ENCODE results near the gene CNTNAP2.

The CNTNAP2 gene

DNA sequence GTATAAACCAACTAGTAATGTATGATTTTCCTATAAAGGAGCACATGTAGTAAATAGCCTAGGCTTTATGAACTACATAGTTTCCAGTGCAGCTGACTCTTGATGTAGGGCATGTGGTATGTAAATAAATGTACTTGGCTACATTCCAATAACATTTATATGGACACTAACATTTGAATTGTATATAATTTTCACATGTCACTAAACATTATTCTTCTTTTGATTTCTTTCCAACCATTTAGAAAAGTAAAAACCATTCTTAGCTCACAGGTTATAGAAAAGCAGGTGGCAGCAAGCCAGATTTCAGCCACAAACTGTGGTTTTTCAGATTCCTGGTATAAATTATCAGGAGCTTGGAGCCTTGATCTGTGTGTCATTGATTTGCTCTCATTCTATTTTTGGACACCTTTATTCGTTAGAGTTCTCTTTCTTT lies 1182.0 kb downstream of the CNTNAP2 start:
- TF ChIP-seq POLR2AphosphoS5 (IDR thresholded peaks at IDR 0.05; ENCODE audit: borderline replicate concordance, low read depth, low read length) (no peak), EZH2 (IDR thresholded peaks at IDR 0.05) (no peak)
- Histone ChIP-seq H3K4me3 (peak overlapping the region; percentile 26), H3K27ac (peak overlapping the region; percentile 61), H3K9ac (ENCODE audit: insufficient read length) (no peak overlapping the region), H3K36me3 (ENCODE audit: insufficient read depth, low read length) (no peaks in the 10 kb centered on the region), H3K9me3 (ENCODE audit: low read depth, low read length) (no peaks in the 10 kb centered on the region)
- peak; percentile 64 for DNase-seq (ENCODE audit: low read depth, low spot score)

DNA sequence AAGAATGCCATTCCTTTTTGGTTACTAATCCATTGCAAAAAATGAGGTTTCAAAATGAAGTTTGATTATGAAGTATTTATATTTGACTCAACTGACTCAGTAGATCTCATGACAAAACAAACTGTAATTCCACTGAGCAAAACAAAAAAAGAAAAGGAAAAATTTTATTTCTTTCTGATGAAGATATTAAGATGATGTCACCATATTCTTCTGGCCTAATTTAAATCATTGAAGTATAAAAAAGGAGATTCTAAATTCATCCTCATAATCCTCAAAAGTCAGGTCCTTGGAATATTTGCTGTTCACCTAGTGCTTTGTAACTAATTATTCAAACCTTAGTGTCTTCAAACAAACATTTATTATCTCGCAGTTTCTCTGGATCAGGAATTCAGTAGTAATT lies 1183.7 kb downstream of the CNTNAP2 start:
- no peak overlapping the region for H3K27ac ChIP-seq
- H3K36me3 ChIP-seq (ENCODE audit: insufficient read depth, low read length): no peaks in the 10 kb centered on the region
- DNase-seq (ENCODE audit: low read depth, low spot score): no peak
- H3K9me3 ChIP-seq (ENCODE audit: low read depth, low read length): no peaks in the 10 kb centered on the region
- H3K4me3 ChIP-seq: no peak overlapping the region
- no peak overlapping the region for H3K9ac ChIP-seq (ENCODE audit: insufficient read length)
- TF ChIP-seq POLR2AphosphoS5 (IDR thresholded peaks at IDR 0.05; ENCODE audit: borderline replicate concordance, low read depth, low read length): no peak
- TF ChIP-seq FOXP2 (optimal IDR thresholded peaks at IDR 0.05; ENCODE audit: control extremely low read depth, extremely low read length, insufficient read depth): no peak
- no peak for TF ChIP-seq EZH2 (IDR thresholded peaks at IDR 0.05)

DNA sequence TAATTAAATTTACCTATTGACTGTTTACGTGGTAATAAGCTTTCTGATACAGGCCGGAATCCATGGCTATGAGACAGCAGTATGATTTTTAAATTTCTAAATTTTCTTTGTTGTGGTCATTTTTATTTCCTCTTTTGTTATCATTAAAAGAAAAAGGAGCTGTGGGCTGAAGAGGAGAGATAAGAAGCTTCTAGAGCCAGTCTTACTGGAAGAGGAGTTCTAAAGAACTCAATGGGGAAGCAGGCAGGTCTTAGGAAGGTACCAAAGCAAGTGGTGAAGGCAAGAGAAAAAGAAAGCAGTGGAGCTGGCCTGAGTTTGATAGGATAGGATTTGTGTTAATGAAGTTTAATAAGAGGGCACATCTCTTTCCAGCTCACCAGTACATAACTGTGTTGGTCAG lies 1187.8 kb downstream of the CNTNAP2 start:
- H3K27ac ChIP-seq: no peak overlapping the region
- H3K9me3 ChIP-seq (ENCODE audit: low read depth, low read length): no peaks in the 10 kb centered on the region
- no peak overlapping the region for H3K4me3 ChIP-seq
- no peak for TF ChIP-seq FOXP2 (optimal IDR thresholded peaks at IDR 0.05; ENCODE audit: control extremely low read depth, extremely low read length, insufficient read depth)
- no peak for TF ChIP-seq EZH2 (IDR thresholded peaks at IDR 0.05)
- no peak for TF ChIP-seq POLR2AphosphoS5 (IDR thresholded peaks at IDR 0.05; ENCODE audit: borderline replicate concordance, low read depth, low read length)
- H3K9ac ChIP-seq (ENCODE audit: insufficient read length): no peak overlapping the region
- H3K36me3 ChIP-seq (ENCODE audit: insufficient read depth, low read length): no peaks in the 10 kb centered on the region
- no peak for DNase-seq (ENCODE audit: low read depth, low spot score)

GRCh38 chr7:147305827-147306226 lies 1189.2 kb downstream of the CNTNAP2 start:
- Histone ChIP-seq H3K4me3 (no peak overlapping the region), H3K27ac (no peak overlapping the region), H3K9ac (ENCODE audit: insufficient read length) (no peak overlapping the region), H3K36me3 (ENCODE audit: insufficient read depth, low read length) (no peaks in the 10 kb centered on the region), H3K9me3 (ENCODE audit: low read depth, low read length) (no peaks in the 10 kb centered on the region)
- no peak for DNase-seq (ENCODE audit: low read depth, low spot score)
- TF ChIP-seq FOXP2 (optimal IDR thresholded peaks at IDR 0.05; ENCODE audit: control extremely low read depth, extremely low read length, insufficient read depth): no peak
- TF ChIP-seq EZH2 (IDR thresholded peaks at IDR 0.05): no peak
- TF ChIP-seq POLR2AphosphoS5 (IDR thresholded peaks at IDR 0.05; ENCODE audit: borderline replicate concordance, low read depth, low read length): no peak

DNA sequence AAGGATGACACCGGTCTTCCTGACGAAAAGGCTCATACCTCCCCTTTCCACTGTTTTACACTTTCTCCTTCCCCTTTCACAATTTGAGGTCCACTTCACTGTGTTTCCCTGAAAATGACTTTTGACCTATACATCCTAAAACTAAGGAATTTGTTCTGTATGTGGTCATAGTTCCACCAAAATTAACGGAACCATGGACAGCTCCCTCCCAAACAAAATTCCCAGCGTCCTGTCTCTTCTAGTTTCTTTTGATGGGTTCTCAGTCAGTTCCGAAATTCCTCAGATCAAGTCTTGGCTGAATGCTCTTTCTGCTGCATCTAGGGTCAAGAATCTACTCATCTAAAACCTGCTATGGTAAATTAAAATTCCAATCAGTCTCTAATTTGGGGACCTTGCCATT lies 1191.9 kb downstream of the CNTNAP2 start:
- Histone ChIP-seq H3K9me3 (ENCODE audit: low read depth, low read length) (no peaks in the 10 kb centered on the region), H3K27ac (no peak overlapping the region), H3K36me3 (ENCODE audit: insufficient read depth, low read length) (no peaks in the 10 kb centered on the region), H3K4me3 (no peak overlapping the region), H3K9ac (ENCODE audit: insufficient read length) (no peak overlapping the region)
- DNase-seq (ENCODE audit: low read depth, low spot score): no peak
- TF ChIP-seq EZH2 (IDR thresholded peaks at IDR 0.05): no peak
- no peak for TF ChIP-seq POLR2AphosphoS5 (IDR thresholded peaks at IDR 0.05; ENCODE audit: borderline replicate concordance, low read depth, low read length)
- TF ChIP-seq FOXP2 (optimal IDR thresholded peaks at IDR 0.05; ENCODE audit: control extremely low read depth, extremely low read length, insufficient read depth): no peak

DNA sequence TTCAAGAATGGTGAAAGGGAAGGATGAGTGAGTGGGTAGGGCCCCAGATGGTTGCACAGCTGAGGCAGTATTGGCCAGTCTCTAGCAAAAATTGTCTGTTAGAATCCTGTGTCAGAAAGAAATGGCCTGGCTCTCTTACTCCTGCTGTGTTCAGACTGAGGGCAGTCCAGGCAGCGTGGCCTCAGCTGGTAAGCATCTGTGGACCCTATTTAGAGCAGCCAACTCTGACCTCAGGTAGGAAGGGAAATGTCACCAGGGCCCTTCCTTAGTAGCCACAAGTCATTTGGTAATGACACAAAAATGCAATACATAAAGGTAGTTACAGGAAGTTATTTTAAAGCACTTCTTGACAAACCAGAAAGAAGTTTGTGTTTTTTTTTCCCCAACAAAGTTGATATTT lies 1194.7 kb downstream of the CNTNAP2 start:
- H3K36me3 ChIP-seq (ENCODE audit: insufficient read depth, low read length): no peaks in the 10 kb centered on the region
- no peak overlapping the region for H3K4me3 ChIP-seq
- no peak overlapping the region for H3K27ac ChIP-seq
- no peak for DNase-seq (ENCODE audit: low read depth, low spot score)
- TF ChIP-seq EZH2 (IDR thresholded peaks at IDR 0.05) (no peak), FOXP2 (optimal IDR thresholded peaks at IDR 0.05; ENCODE audit: control extremely low read depth, extremely low read length, insufficient read depth) (no peak), POLR2AphosphoS5 (IDR thresholded peaks at IDR 0.05; ENCODE audit: borderline replicate concordance, low read depth, low read length) (no peak)
- no peak overlapping the region for H3K9ac ChIP-seq (ENCODE audit: insufficient read length)
- H3K9me3 ChIP-seq (ENCODE audit: low read depth, low read length): no peaks in the 10 kb centered on the region

GRCh38 chr7:147321504-147321903 lies 1204.9 kb downstream of the CNTNAP2 start:
- no peak for DNase-seq (ENCODE audit: low read depth, low spot score)
- Histone ChIP-seq H3K36me3 (ENCODE audit: insufficient read depth, low read length) (no peaks in the 10 kb centered on the region), H3K27ac (no peak overlapping the region), H3K9me3 (ENCODE audit: low read depth, low read length) (0 out of 2 replicates have a peak, but pooled peaks cover 3% of the 10 kb centered on the region), H3K4me3 (no peak overlapping the region), H3K9ac (ENCODE audit: insufficient read length) (no peak overlapping the region)
- TF ChIP-seq POLR2AphosphoS5 (IDR thresholded peaks at IDR 0.05; ENCODE audit: borderline replicate concordance, low read depth, low read length) (no peak), EZH2 (IDR thresholded peaks at IDR 0.05) (no peak), FOXP2 (optimal IDR thresholded peaks at IDR 0.05; ENCODE audit: control extremely low read depth, extremely low read length, insufficient read depth) (no peak)

- Histone ChIP-seq H3K27ac (no peak overlapping the region), H3K4me3 (no peak overlapping the region), H3K9me3 (ENCODE audit: low read depth, low read length) (0 out of 2 replicates have a peak, but pooled peaks cover 3% of the 10 kb centered on the region), H3K9ac (ENCODE audit: insufficient read length) (no peak overlapping the region), H3K36me3 (ENCODE audit: insufficient read depth, low read length) (no peaks in the 10 kb centered on the region)
- DNase-seq (ENCODE audit: low read depth, low spot score): no peak
- no peak for TF ChIP-seq POLR2AphosphoS5 (IDR thresholded peaks at IDR 0.05; ENCODE audit: borderline replicate concordance, low read depth, low read length)
- TF ChIP-seq EZH2 (IDR thresholded peaks at IDR 0.05): no peak
- no peak for TF ChIP-seq FOXP2 (optimal IDR thresholded peaks at IDR 0.05; ENCODE audit: control extremely low read depth, extremely low read length, insufficient read depth)
Measured at GRCh38 chr7:147332988-147333387, 1216.4 kb downstream of the CNTNAP2 start.

GRCh38 chr7:147363101-147363500 lies 1246.5 kb downstream of the CNTNAP2 start:
- Histone ChIP-seq H3K9me3 (ENCODE audit: low read depth, low read length) (no peaks in the 10 kb centered on the region), H3K36me3 (ENCODE audit: insufficient read depth, low read length) (no peaks in the 10 kb centered on the region), H3K9ac (ENCODE audit: insufficient read length) (no peak overlapping the region), H3K4me3 (no peak overlapping the region), H3K27ac (no peak overlapping the region)
- no peak for DNase-seq (ENCODE audit: low read depth, low spot score)
- TF ChIP-seq EZH2 (IDR thresholded peaks at IDR 0.05): no peak
- TF ChIP-seq POLR2AphosphoS5 (IDR thresholded peaks at IDR 0.05; ENCODE audit: borderline replicate concordance, low read depth, low read length): no peak
- TF ChIP-seq FOXP2 (optimal IDR thresholded peaks at IDR 0.05; ENCODE audit: control extremely low read depth, extremely low read length, insufficient read depth): no peak
